Measurements from ENCODE around the gene SLC35E4. TPM values are rescaled to one million over a fixed set of nuclear protein-coding genes. Genes with fewer than 3 reads are reported as not detected.
A peak's percentile ranks its signal among the peaks of the same experiment; 100 is the strongest.
"Not testable (repeated sequence)": the region's sequence is repeated elsewhere in the genome, so short reads cannot be mapped to it uniquely, and the experiment has no call there.

SLC35E4 gene
- total and polyA plus RNA-seq, 4 donors = 5.1 to 8.3 (median 6.1) TPM

GRCh38 chr22:30628491-30628890 is 7.1 kb upstream of the SLC35E4 start:
- 43% methylated on average over 3 of the region's 4 CpGs for WGBS (ENCODE audit: insufficient coverage)

GRCh38 chr22:30631469-30631868 is 4.1 kb upstream of the SLC35E4 start:
- peaks cover 12% of the 10 kb centered on the region for H3K36me3 ChIP-seq (ENCODE audit: control insufficient read depth, insufficient read depth, low read length)
- not testable (repeated sequence) for H3K4me3 ChIP-seq (ENCODE audit: low read depth, low read length); DNase-seq (ENCODE audit: low read depth in 4 of 6, low spot score in 6 of 6); H3K9me3 ChIP-seq (ENCODE audit: control insufficient read depth, insufficient read depth, low read length); H3K27me3 ChIP-seq (ENCODE audit: control insufficient read depth, insufficient read depth, low read length); H3K27ac ChIP-seq (ENCODE audit: low read depth, low read length)
- 83% methylated on average over 2 of the region's 31 CpGs for WGBS (ENCODE audit: insufficient coverage)
- peaks cover 35% of the 10 kb centered on the region for H3K4me1 ChIP-seq (ENCODE audit: control insufficient read depth, insufficient read depth, low read length)

More at GRCh38 chr22:30628491-30628890, 7.1 kb upstream of the SLC35E4 start:
- Histone ChIP-seq H3K4me3 (ENCODE audit: low read depth, low read length) (no peak overlapping the region), H3K9me3 (ENCODE audit: control insufficient read depth, insufficient read depth, low read length) (no peaks in the 10 kb centered on the region), H3K27me3 (ENCODE audit: control insufficient read depth, insufficient read depth, low read length) (no peaks in the 10 kb centered on the region), H3K27ac (ENCODE audit: low read depth, low read length) (no peak overlapping the region), H3K36me3 (ENCODE audit: control insufficient read depth, insufficient read depth, low read length) (peaks cover 25% of the 10 kb centered on the region), H3K4me1 (ENCODE audit: control insufficient read depth, insufficient read depth, low read length) (peaks cover 15% of the 10 kb centered on the region)
- peak in 3 of 6 donors; percentile 38 to 85 (median 77) for DNase-seq (ENCODE audit: low read depth in 4 of 6, low spot score in 6 of 6)

- no peaks in the 10 kb centered on the region for H3K27me3 ChIP-seq (ENCODE audit: control insufficient read depth, insufficient read depth, low read length)
- peaks cover 8% of the 10 kb centered on the region for H3K36me3 ChIP-seq (ENCODE audit: control insufficient read depth, insufficient read depth, low read length)
- DNase-seq (ENCODE audit: low read depth in 4 of 6, low spot score in 6 of 6) = peak in 4 of 6 donors; percentile 65 to 94 (median 81)
- peaks cover 33% of the 10 kb centered on the region for H3K4me1 ChIP-seq (ENCODE audit: control insufficient read depth, insufficient read depth, low read length)
- 14% methylated on average over 29 of the region's 29 CpGs for WGBS (ENCODE audit: insufficient coverage)
- H3K4me3 ChIP-seq (ENCODE audit: low read depth, low read length) = peak overlapping the region; percentile 45
- H3K27ac ChIP-seq (ENCODE audit: low read depth, low read length) = peak overlapping the region; percentile 85
- H3K9me3 ChIP-seq (ENCODE audit: control insufficient read depth, insufficient read depth, low read length) = no peaks in the 10 kb centered on the region
Observed at GRCh38 chr22:30634471-30635233, 929 bp upstream of the SLC35E4 start.

GRCh38 chr22:30636226-30637077 is 871 bp downstream of the SLC35E4 start:
- Histone ChIP-seq H3K27ac (ENCODE audit: low read depth, low read length) (peak overlapping the region; percentile 61), H3K4me3 (ENCODE audit: low read depth, low read length) (peak overlapping the region; percentile 54), H3K27me3 (ENCODE audit: control insufficient read depth, insufficient read depth, low read length) (no peaks in the 10 kb centered on the region), H3K36me3 (ENCODE audit: control insufficient read depth, insufficient read depth, low read length) (peaks cover 16% of the 10 kb centered on the region), H3K9me3 (ENCODE audit: control insufficient read depth, insufficient read depth, low read length) (no peaks in the 10 kb centered on the region), H3K4me1 (ENCODE audit: control insufficient read depth, insufficient read depth, low read length) (peaks cover 39% of the 10 kb centered on the region)
- 49% methylated on average over 35 of the region's 45 CpGs for WGBS (ENCODE audit: insufficient coverage)
- DNase-seq (ENCODE audit: low read depth in 4 of 6, low spot score in 6 of 6) = peak in 1 of 6 donors; percentile 18

GRCh38 chr22:30637701-30638114 is 2.1 kb downstream of the SLC35E4 start:
- Histone ChIP-seq H3K36me3 (ENCODE audit: control insufficient read depth, insufficient read depth, low read length) (peaks cover 16% of the 10 kb centered on the region), H3K4me3 (ENCODE audit: low read depth, low read length) (no peak overlapping the region), H3K9me3 (ENCODE audit: control insufficient read depth, insufficient read depth, low read length) (no peaks in the 10 kb centered on the region), H3K27ac (ENCODE audit: low read depth, low read length) (no peak overlapping the region), H3K27me3 (ENCODE audit: control insufficient read depth, insufficient read depth, low read length) (no peaks in the 10 kb centered on the region), H3K4me1 (ENCODE audit: control insufficient read depth, insufficient read depth, low read length) (peaks cover 39% of the 10 kb centered on the region)
- WGBS (ENCODE audit: insufficient coverage) = 33% methylated on average over 1 of the region's 1 CpG
- peak in 1 of 6 donors; percentile 6 for DNase-seq (ENCODE audit: low read depth in 4 of 6, low spot score in 6 of 6)

- peaks cover 32% of the 10 kb centered on the region for H3K4me1 ChIP-seq (ENCODE audit: control insufficient read depth, insufficient read depth, low read length)
Observed at GRCh38 chr22:30640361-30640760, 4.8 kb downstream of the SLC35E4 start.

GRCh38 chr22:30640839-30641430 is 5.4 kb downstream of the SLC35E4 start:
- Histone ChIP-seq H3K27ac (ENCODE audit: low read depth, low read length) (no peak overlapping the region), H3K4me1 (ENCODE audit: control insufficient read depth, insufficient read depth, low read length) (peaks cover 31% of the 10 kb centered on the region), H3K4me3 (ENCODE audit: low read depth, low read length) (no peak overlapping the region), H3K36me3 (ENCODE audit: control insufficient read depth, insufficient read depth, low read length) (peaks cover 19% of the 10 kb centered on the region), H3K9me3 (ENCODE audit: control insufficient read depth, insufficient read depth, low read length) (no peaks in the 10 kb centered on the region), H3K27me3 (ENCODE audit: control insufficient read depth, insufficient read depth, low read length) (no peaks in the 10 kb centered on the region)
- 88% methylated on average over 3 of the region's 4 CpGs for WGBS (ENCODE audit: insufficient coverage)
- no peak for DNase-seq (ENCODE audit: low read depth in 4 of 6, low spot score in 6 of 6)

More at GRCh38 chr22:30640361-30640760, 4.8 kb downstream of the SLC35E4 start:
- Histone ChIP-seq H3K27ac (ENCODE audit: low read depth, low read length) (no peak overlapping the region), H3K27me3 (ENCODE audit: control insufficient read depth, insufficient read depth, low read length) (no peaks in the 10 kb centered on the region), H3K9me3 (ENCODE audit: control insufficient read depth, insufficient read depth, low read length) (no peaks in the 10 kb centered on the region), H3K36me3 (ENCODE audit: control insufficient read depth, insufficient read depth, low read length) (peaks cover 19% of the 10 kb centered on the region), H3K4me3 (ENCODE audit: low read depth, low read length) (no peak overlapping the region)
- WGBS (ENCODE audit: insufficient coverage) = 100% methylated on average over 3 of the region's 4 CpGs
- DNase-seq (ENCODE audit: low read depth in 4 of 6, low spot score in 6 of 6) = no peak

- Histone ChIP-seq H3K27ac (ENCODE audit: low read depth, low read length) (no peak overlapping the region), H3K36me3 (ENCODE audit: control insufficient read depth, insufficient read depth, low read length) (peaks cover 34% of the 10 kb centered on the region), H3K27me3 (ENCODE audit: control insufficient read depth, insufficient read depth, low read length) (no peaks in the 10 kb centered on the region), H3K9me3 (ENCODE audit: control insufficient read depth, insufficient read depth, low read length) (no peaks in the 10 kb centered on the region), H3K4me3 (ENCODE audit: low read depth, low read length) (no peak overlapping the region), H3K4me1 (ENCODE audit: control insufficient read depth, insufficient read depth, low read length) (peaks cover 12% of the 10 kb centered on the region)
- DNase-seq (ENCODE audit: low read depth in 4 of 6, low spot score in 6 of 6) = no peak
- 76% methylated on average over 15 of the region's 16 CpGs for WGBS (ENCODE audit: insufficient coverage)
Observed at GRCh38 chr22:30643055-30643875, 7.7 kb downstream of the SLC35E4 start.

All from spinal cord (tissue), 10 donors.